GM03348 (cell line): Measurements from ENCODE around the gene SNX7.

Experiments
- DNase-seq: peaks from one replicate; pipeline ENCODE4 v3.0.0; 2012; ENCODE audit warnings: low spot score

SNX7 gene

GRCh38 chr1:98697781-98698180, 36.3 kb downstream of the SNX7 start:
- DNase-seq = no peak

- no peak for DNase-seq
These were observed 37.1 kb downstream of the SNX7 start for GRCh38 chr1:98698625-98699024.

GRCh38 chr1:98700228-98700627, 38.7 kb downstream of the SNX7 start:
- no peak for DNase-seq

GRCh38 chr1:98702976-98703375, 41.5 kb downstream of the SNX7 start:
- DNase-seq = peak; percentile 52

GRCh38 chr1:98704474-98704873, 43.0 kb downstream of the SNX7 start:
- no peak for DNase-seq

GRCh38 chr1:98704971-98705370, 43.5 kb downstream of the SNX7 start:
- no peak for DNase-seq

- DNase-seq = no peak
These were observed 44.1 kb downstream of the SNX7 start for GRCh38 chr1:98705591-98705990.

- DNase-seq = peak; percentile 16
These were observed 44.8 kb downstream of the SNX7 start for GRCh38 chr1:98706173-98706843.

GRCh38 chr1:98707556-98707955, 46.0 kb downstream of the SNX7 start:
- DNase-seq = no peak

GRCh38 chr1:98709906-98710305, 48.4 kb downstream of the SNX7 start:
- no peak for DNase-seq

GRCh38 chr1:98723574-98723973, 62.1 kb downstream of the SNX7 start:
- DNase-seq = no peak

GRCh38 chr1:98732985-98733781, 71.7 kb downstream of the SNX7 start:
- no peak for DNase-seq

GRCh38 chr1:98733782-98734112, 72.2 kb downstream of the SNX7 start:
- no peak for DNase-seq

- DNase-seq = no peak
These were observed 74.2 kb downstream of the SNX7 start for GRCh38 chr1:98735756-98736155.

GRCh38 chr1:98737835-98738234, 76.3 kb downstream of the SNX7 start:
- DNase-seq = no peak

- no peak for DNase-seq
These were observed 78.2 kb downstream of the SNX7 start for GRCh38 chr1:98739762-98740161.

GRCh38 chr1:98741164-98741563, 79.6 kb downstream of the SNX7 start:
- DNase-seq = no peak

GRCh38 chr1:98749152-98749756, 87.7 kb downstream of the SNX7 start:
- DNase-seq = peak; percentile 19

GRCh38 chr1:98754176-98754575, 92.7 kb downstream of the SNX7 start:
- no peak for DNase-seq

- no peak for DNase-seq
These were observed 99.8 kb downstream of the SNX7 start for GRCh38 chr1:98761219-98761865.

GRCh38 chr1:98763488-98764150, 102.1 kb downstream of the SNX7 start:
- no peak for DNase-seq

GRCh38 chr1:98764485-98764884, 103.0 kb downstream of the SNX7 start:
- DNase-seq = no peak
